Esophagus squamous epithelium (tissue), 5 donors: ENCODE data around the gene THBS4. TPM values are rescaled to one million over a fixed set of nuclear protein-coding genes. Genes with fewer than 3 reads are reported as not detected.

ENCODE experiments used
- DNase-seq: peaks from one replicate; lab custom pipeline; 2025; lab: John Stamatoyannopoulos, UW
- H3K27ac ChIP-seq, 4 donors: fragments of 200-600 bp; sonication (generic); one replicate each; pipeline ENCODE4 v1.5.1; 2016 to 2019; ENCODE audit warnings: mild to moderate bottlenecking in 1 of 4
- H3K27me3 ChIP-seq, 4 donors: fragments of 200-600 bp; sonication (generic); 1 replicate in 3 of 4; 2 replicates in 1 of 4; pipeline versions ENCODE4 v1.5.1 to v1.6.0; 2017 to 2021; ENCODE audit warnings: antibody characterized with exemption in 1 of 4
- H3K36me3 ChIP-seq, 3 donors: fragments of 200-600 bp; sonication (generic); one replicate each; pipeline ENCODE4 v1.5.1; 2016 to 2019
- H3K4me1 ChIP-seq, 3 donors: fragments of 200-600 bp; sonication (generic); one replicate each; pipeline ENCODE4 v1.5.1; 2017 to 2019
- H3K4me3 ChIP-seq, 4 donors: fragments of 200-600 bp; sonication (generic); 1 replicate in 3 of 4; 2 replicates in 1 of 4; pipeline ENCODE4 v1.5.1; 2016 to 2019; ENCODE audit warnings: mild to moderate bottlenecking in 2 of 4, moderate library complexity in 1 of 4
- H3K9me3 ChIP-seq, 3 donors: fragments of 200-600 bp; sonication (generic); one replicate each; pipeline ENCODE4 v1.5.1; 2016 to 2019
- CTCF ChIP-seq, 6 experiments: fragments of 450-650 bp in 4 of 6; fragments of 200-600 bp in 2 of 6; sonication (generic) in 2 of 6; IDR thresholded peaks; one replicate each; pipeline ENCODE4 v1.5.1; 2016 to 2019; ENCODE audit warnings: antibody characterized with exemption in 6 of 6, mild to moderate bottlenecking in 4 of 6, moderate library complexity in 4 of 6
- POLR2A ChIP-seq, 4 donors: fragments of 450-650 bp; IDR thresholded peaks; one replicate each; pipeline ENCODE4 v1.6.1; 2017; ENCODE audit warnings: antibody characterized with exemption in 4 of 4, mild to moderate bottlenecking in 4 of 4, moderate library complexity in 3 of 4
- WGBS, 2 donors: methylation state at CpG; one replicate each; pipeline ENCODE4 v1.1.5; 2018; 5-methylcytosine and 5-hydroxymethylcytosine counted together
- intact Hi-C: fragments of 100-400 bp; cut with DNase I; formaldehyde crosslinking; loops from one replicate; pipeline ENCODE4 v1.15.0; 2022
- total RNA-seq, 4 donors: library from RNA; depleted of rRNA; stranded (reverse); fragments of >200 nt; gene quantifications; one replicate each; pipeline ENCODE4 v1.1.0, GENCODE V29; 2016
- donor health status: DM: yes; HTN: yes; CAD: no.

Gene THBS4
- total RNA-seq, 4 donors from 2014 or later: 0.44 to 4.7 (median 1.7) TPM

- intact Hi-C loops: no loop called here
- no peak for DNase-seq
- Histone ChIP-seq H3K4me3 (no peak overlapping the region), H3K27ac (no peak overlapping the region), H3K27me3 (no peaks in the 10 kb centered on the region), H3K4me1 (peaks cover 0 to 5% (median 0%) of the 10 kb centered on the region in 3 donors), H3K36me3 (no peaks in the 10 kb centered on the region), H3K9me3 (no peaks in the 10 kb centered on the region)
- TF ChIP-seq CTCF (IDR thresholded peaks at IDR 0.05) (no peak), POLR2A (IDR thresholded peaks at IDR 0.05) (no peak)
- WGBS, 2 donors: 71 to 74% methylated on average over 2 of the region's 2 CpGs
These were observed 87.4 kb downstream of the THBS4 start for GRCh38 chr5:80122579-80122978.

GRCh38 chr5:80124121-80124918 lies 89.2 kb downstream of the THBS4 start:
- no peak for DNase-seq
- Histone ChIP-seq H3K4me3 (no peak overlapping the region), H3K27ac (no peak overlapping the region), H3K27me3 (no peaks in the 10 kb centered on the region), H3K9me3 (no peaks in the 10 kb centered on the region), H3K4me1 (peaks cover 0 to 5% (median 0%) of the 10 kb centered on the region in 3 donors), H3K36me3 (no peaks in the 10 kb centered on the region)
- intact Hi-C loops: no loop called here
- WGBS, 2 donors: 88 to 90% methylated on average over 8 to 9 of the region's 9 CpGs
- no peak for TF ChIP-seq POLR2A (IDR thresholded peaks at IDR 0.05)
- TF ChIP-seq CTCF (IDR thresholded peaks at IDR 0.05): no peak

GRCh38 chr5:80125022-80125961 lies 90.1 kb downstream of the THBS4 start:
- Histone ChIP-seq H3K4me3 (no peak overlapping the region), H3K27ac (peak overlapping the region in 2 of 4 donors; percentile 13 to 30), H3K27me3 (no peaks in the 10 kb centered on the region), H3K4me1 (peaks cover 0 to 5% (median 0%) of the 10 kb centered on the region in 3 donors), H3K9me3 (no peaks in the 10 kb centered on the region), H3K36me3 (no peaks in the 10 kb centered on the region)
- no peak for DNase-seq
- intact Hi-C loops: no loop called here
- TF ChIP-seq CTCF (IDR thresholded peaks at IDR 0.05) (no peak), POLR2A (IDR thresholded peaks at IDR 0.05) (no peak)
- WGBS, 2 donors: 80 to 81% methylated on average over 11 of the region's 11 CpGs

- DNase-seq: no peak
- H3K27ac ChIP-seq: no peak overlapping the region
- H3K36me3 ChIP-seq: no peaks in the 10 kb centered on the region
- WGBS, 2 donors: 39 to 41% methylated on average over 4 of the region's 4 CpGs
- H3K4me1 ChIP-seq: peaks cover 0 to 5% (median 0%) of the 10 kb centered on the region in 3 donors
- TF ChIP-seq POLR2A (IDR thresholded peaks at IDR 0.05) (no peak), CTCF (IDR thresholded peaks at IDR 0.05) (peak in 1 of 6 experiments; percentile 10)
- H3K4me3 ChIP-seq: no peak overlapping the region
- H3K9me3 ChIP-seq: no peaks in the 10 kb centered on the region
- no peaks in the 10 kb centered on the region for H3K27me3 ChIP-seq
- intact Hi-C loops: no loop called here
These were observed 90.9 kb downstream of the THBS4 start for GRCh38 chr5:80125962-80126480.
